HEK293 (cell line): ENCODE measurements around the gene WASF2.
A peak's percentile ranks its signal among the peaks of the same experiment; 100 is the strongest.

Experiments
- CTCF ChIA-PET: fragments of 350-600 bp; formaldehyde crosslinking; extraction: SDS; loops from one replicate; lab custom pipeline; 2021; ENCODE audit warnings: antibody characterized with exemption; lab: Yijun Ruan, JAX
- POLR2A ChIA-PET: fragments of 300-600 bp; formaldehyde crosslinking; extraction: SDS; loops from one replicate; lab custom pipeline; 2020; ENCODE audit warnings: antibody characterized with exemption, inconsistent platforms; lab: Yijun Ruan, JAX
- H3K27ac ChIP-seq: fragments of 200-500 bp; sonication (Bioruptor generic); 2 replicates; pipeline ENCODE4 v1.5.1; 2014; ENCODE audit warnings: low read depth, low read length, control low read depth, inconsistent platforms; ENCODE audit errors: extremely low read depth
- H3K36me3 ChIP-seq, 2 experiments: fragments of 200-500 bp in 1 of 2; sonication (Bioruptor generic) in 1 of 2; 1 replicate in 1 of 2; 2 replicates in 1 of 2; pipeline ENCODE4 v1.5.1; 2014 to 2017; ENCODE audit warnings: inconsistent platforms in 2 of 2, low read length in 2 of 2; ENCODE audit not compliant: control insufficient read depth in 2 of 2, insufficient read depth in 1 of 2
- H3K4me1 ChIP-seq: fragments of 200-500 bp; sonication (Bioruptor generic); 2 replicates; pipeline ENCODE4 v1.5.1; 2014; ENCODE audit warnings: mild to moderate bottlenecking, low read length, inconsistent platforms; ENCODE audit not compliant: control insufficient read depth, insufficient read depth
- H3K4me3 ChIP-seq: 2 replicates; pipeline ENCODE4 v1.5.1; 2011; ENCODE audit warnings: low read depth, mild to moderate bottlenecking, control low read depth, low read length, moderate library complexity
- H3K9me3 ChIP-seq: fragments of 200-500 bp; sonication (Bioruptor generic); 2 replicates; pipeline ENCODE4 v1.5.1; 2014; ENCODE audit warnings: low read depth, low read length, inconsistent platforms; ENCODE audit not compliant: control insufficient read depth, insufficient read depth
- GFI1B ChIP-seq: fragments of 450-650 bp; formaldehyde crosslinking; IDR thresholded peaks from 2 replicates; pipeline ENCODE4 v1.5.1; 2016; ENCODE audit warnings: missing biosample characterization, missing genetic modification characterization
- PRDM1 ChIP-seq: fragments of 450-650 bp; formaldehyde crosslinking; IDR thresholded peaks from 2 replicates; pipeline ENCODE4; 2016; ENCODE audit warnings: missing biosample characterization, missing genetic modification characterization
- SCRT2 ChIP-seq: fragments of 450-650 bp; formaldehyde crosslinking; IDR thresholded peaks from 2 replicates; pipeline ENCODE4 v1.5.1; 2016; ENCODE audit warnings: missing biosample characterization, missing genetic modification characterization
- ZFHX2 ChIP-seq: fragments of 450-650 bp; formaldehyde crosslinking; conservative IDR thresholded peaks from 2 replicates; pipeline ENCODE4 v1.5.1; 2016; ENCODE audit warnings: missing biosample characterization, missing genetic modification characterization
- ZNF121 ChIP-seq: fragments of 450-650 bp; formaldehyde crosslinking; IDR thresholded peaks from 2 replicates; pipeline ENCODE4 v1.5.1; 2016; ENCODE audit warnings: missing biosample characterization, missing genetic modification characterization
- ZNF157 ChIP-seq: fragments of 450-650 bp; formaldehyde crosslinking; IDR thresholded peaks from 2 replicates; pipeline ENCODE4 v1.5.1; 2016; ENCODE audit warnings: missing biosample characterization, missing genetic modification characterization
- ZNF2 ChIP-seq: fragments of 450-650 bp; formaldehyde crosslinking; IDR thresholded peaks from 2 replicates; pipeline ENCODE4 v1.5.1; 2016; ENCODE audit warnings: missing biosample characterization, missing genetic modification characterization
- ZNF394 ChIP-seq: fragments of 450-650 bp; formaldehyde crosslinking; IDR thresholded peaks from 2 replicates; pipeline ENCODE4 v1.5.1; 2016; ENCODE audit warnings: missing biosample characterization, missing genetic modification characterization, mild to moderate bottlenecking, moderate library complexity, borderline replicate concordance
- ZNF600 ChIP-seq: fragments of 450-650 bp; formaldehyde crosslinking; IDR thresholded peaks from 2 replicates; pipeline ENCODE4 v1.5.1; 2016; ENCODE audit warnings: missing biosample characterization, missing genetic modification characterization
- ZNF654 ChIP-seq: fragments of 450-650 bp; formaldehyde crosslinking; IDR thresholded peaks from 2 replicates; pipeline ENCODE4 v1.5.1; 2016; ENCODE audit warnings: low read depth, missing biosample characterization, missing genetic modification characterization
- ZSCAN30 ChIP-seq: fragments of 450-650 bp; IDR thresholded peaks from 2 replicates; pipeline ENCODE4 v1.5.1; 2018; ENCODE audit warnings: missing biosample characterization, mild to moderate bottlenecking, missing genetic modification characterization, moderate library complexity
- TF ChIP-seq, protein P1 (sequence below): fragments of 450-650 bp; formaldehyde crosslinking; IDR thresholded peaks from 2 replicates; pipeline ENCODE4 v1.5.1; 2017; ENCODE audit warnings: missing biosample characterization, missing genetic modification characterization
- TF ChIP-seq, protein P2 (sequence below): fragments of 450-650 bp; formaldehyde crosslinking; IDR thresholded peaks from 2 replicates; pipeline ENCODE4 v1.5.1; 2016; ENCODE audit warnings: missing biosample characterization, missing genetic modification characterization
- TF ChIP-seq, protein P3 (sequence below): fragments of 450-650 bp; formaldehyde crosslinking; IDR thresholded peaks from 2 replicates; pipeline ENCODE4 v1.5.1; 2016; ENCODE audit warnings: missing biosample characterization, missing genetic modification characterization

WASF2 gene

DNA sequence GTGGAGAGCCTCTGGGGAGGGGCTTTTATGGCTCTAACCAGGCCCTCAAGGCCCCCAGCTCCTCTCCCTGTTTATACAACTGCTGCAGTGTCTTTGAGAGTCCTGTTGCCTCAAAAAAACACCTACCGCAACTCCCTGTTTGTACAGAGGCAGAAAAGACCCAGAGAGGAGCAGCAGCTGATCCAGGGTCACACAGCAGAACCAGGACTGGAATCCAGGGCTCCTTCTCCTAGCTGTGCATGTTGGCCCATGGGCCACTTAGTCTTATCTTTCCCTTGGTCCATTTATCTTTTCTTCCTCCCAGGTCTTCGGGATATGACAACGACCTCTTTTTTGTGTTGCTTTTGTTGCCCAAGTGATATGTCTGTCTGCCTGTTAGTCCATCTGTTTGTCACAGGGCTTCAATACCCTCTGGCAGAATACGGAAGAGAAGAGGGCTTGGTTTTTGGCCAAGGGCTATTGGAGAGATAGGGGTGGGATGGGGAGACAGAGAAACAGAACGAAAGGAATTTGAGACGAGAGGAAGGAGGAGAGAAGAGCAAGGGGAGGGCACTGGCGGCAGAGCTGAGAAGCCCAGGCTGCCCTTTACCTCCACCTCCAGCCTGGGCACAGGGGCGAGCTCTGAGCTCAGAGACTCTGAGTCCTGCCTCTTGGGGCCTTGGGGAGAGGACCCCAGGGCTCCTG, 33.5 kb upstream of the WASF2 start (continued):
- TF ChIP-seq, protein P1, sequence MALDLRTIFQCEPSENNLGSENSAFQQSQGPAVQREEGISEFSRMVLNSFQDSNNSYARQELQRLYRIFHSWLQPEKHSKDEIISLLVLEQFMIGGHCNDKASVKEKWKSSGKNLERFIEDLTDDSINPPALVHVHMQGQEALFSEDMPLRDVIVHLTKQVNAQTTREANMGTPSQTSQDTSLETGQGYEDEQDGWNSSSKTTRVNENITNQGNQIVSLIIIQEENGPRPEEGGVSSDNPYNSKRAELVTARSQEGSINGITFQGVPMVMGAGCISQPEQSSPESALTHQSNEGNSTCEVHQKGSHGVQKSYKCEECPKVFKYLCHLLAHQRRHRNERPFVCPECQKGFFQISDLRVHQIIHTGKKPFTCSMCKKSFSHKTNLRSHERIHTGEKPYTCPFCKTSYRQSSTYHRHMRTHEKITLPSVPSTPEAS (tag by site-specific recombination) = no peak

DNA sequence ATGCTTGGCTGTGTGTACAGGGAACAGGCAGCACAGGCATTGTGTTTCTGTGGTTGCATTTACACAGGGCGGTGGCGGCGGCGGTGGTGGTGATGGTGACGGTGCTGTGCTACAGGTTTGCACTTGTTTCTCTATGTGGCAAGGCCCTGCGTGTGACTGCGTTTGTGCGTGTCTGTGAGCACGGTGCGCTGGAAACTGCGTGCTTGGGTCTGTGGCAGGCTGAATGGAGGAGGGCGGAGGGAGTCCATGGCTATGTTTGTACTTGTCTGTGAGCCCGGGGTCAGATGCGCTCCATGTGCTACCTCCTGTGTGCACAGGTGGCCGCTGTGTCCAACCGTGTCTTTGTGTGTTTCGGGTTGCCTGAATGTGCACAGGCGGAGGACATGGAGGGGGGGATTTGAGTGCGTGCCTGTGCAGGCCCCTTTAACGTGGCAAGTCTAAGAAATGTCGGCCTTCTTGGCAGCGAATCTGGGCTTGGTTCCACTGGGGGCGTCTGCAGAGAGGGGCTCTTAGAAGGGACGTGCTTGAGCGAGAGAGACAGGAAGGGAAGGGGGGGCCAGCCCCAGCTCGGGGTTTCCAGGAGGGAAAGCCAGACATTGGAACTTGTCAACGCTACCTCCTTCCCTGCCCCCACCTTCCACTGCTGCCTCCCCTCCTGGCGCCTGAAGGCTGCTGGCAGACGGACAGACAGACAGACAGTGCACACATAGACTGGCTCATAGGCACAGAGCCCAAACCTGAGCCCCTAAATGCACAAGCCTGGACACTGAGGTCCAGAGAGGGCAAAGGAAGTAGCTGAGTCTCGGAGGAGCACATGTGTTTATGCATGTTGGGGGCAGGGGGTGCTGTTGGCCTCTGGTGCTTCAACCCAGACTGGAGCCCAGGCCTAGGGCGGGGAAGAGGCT, 32.7 kb upstream of the WASF2 start:
- H3K9me3 ChIP-seq = no peaks in the 10 kb centered on the region
- H3K4me1 ChIP-seq = peaks cover 6% of the 10 kb centered on the region; the same call in 1 of the 2 replicates
- CTCF ChIA-PET = interaction anchor here (1.0 to 1.2 kb wide), 5 partner anchors 13 to 107 kb away, joined by 3 to 5 read pairs (median 3); partner anchors contain the start of gene AHDC1
- POLR2A ChIA-PET = interaction anchor here (0.8 to 1.2 kb wide), 2 partner anchors 32 to 82 kb away, joined by 3 read pairs; partner anchors contain the start of gene AHDC1
- no peak for TF ChIP-seq PRDM1 (tag by site-specific recombination)
- 0 out of 2 replicates have a peak, but pooled peaks have one; percentile 18 for TF ChIP-seq ZNF394
- TF ChIP-seq ZNF2 (tag by site-specific recombination) = 0 out of 2 replicates have a peak, but pooled peaks have one; percentile 29
- TF ChIP-seq ZSCAN30 (tag by site-specific recombination) = 0 out of 2 replicates have a peak, but pooled peaks have one; percentile 25
- TF ChIP-seq SCRT2 (tag by site-specific recombination) = peak; percentile 11; the same call in 1 of the 2 replicates
- no peak overlapping the region for H3K4me3 ChIP-seq
- no peaks in the 10 kb centered on the region for H3K36me3 ChIP-seq
- no peak overlapping the region for H3K27ac ChIP-seq

DNA sequence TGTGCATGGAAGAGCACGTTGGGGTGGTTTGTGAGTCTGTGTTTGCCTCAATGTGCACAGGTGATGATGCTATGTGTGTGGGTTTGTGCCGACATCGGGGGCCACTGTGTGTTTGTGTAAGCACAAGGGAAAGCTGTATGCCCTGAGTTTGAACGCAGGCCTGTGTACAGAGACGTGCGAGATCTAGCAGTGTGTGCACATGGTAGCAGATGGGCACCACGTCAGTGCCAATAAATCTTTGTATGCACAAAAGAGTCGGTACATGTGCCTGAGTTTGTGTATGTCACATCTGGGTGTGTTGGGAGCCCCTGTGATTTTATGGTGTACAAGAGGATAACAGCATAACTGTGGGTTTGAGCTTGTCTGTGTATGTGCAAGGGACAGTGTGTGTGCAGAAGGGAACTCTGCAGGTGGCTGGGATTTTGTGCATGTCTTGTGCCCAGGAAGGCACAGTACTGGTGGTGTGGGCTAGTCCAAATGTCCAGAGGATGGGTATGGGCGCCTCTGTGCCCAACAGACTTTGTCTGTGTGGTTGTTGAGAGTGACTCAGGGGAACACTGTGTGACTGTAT, 32.0 kb upstream of the WASF2 start:
- TF ChIP-seq, protein P2, sequence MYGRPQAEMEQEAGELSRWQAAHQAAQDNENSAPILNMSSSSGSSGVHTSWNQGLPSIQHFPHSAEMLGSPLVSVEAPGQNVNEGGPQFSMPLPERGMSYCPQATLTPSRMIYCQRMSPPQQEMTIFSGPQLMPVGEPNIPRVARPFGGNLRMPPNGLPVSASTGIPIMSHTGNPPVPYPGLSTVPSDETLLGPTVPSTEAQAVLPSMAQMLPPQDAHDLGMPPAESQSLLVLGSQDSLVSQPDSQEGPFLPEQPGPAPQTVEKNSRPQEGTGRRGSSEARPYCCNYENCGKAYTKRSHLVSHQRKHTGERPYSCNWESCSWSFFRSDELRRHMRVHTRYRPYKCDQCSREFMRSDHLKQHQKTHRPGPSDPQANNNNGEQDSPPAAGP (tag by site-specific recombination) = 0 out of 2 replicates have a peak, but pooled peaks have one; percentile 31
- no peak for TF ChIP-seq ZNF600 (tag by site-specific recombination)
- TF ChIP-seq, all 188 proteins: peak for 1
- ChIA-PET POLR2A (no interaction called here), CTCF (interaction anchor here (0.5 to 1.2 kb wide), 2 partner anchors 35 to 45 kb away, joined by 3 to 4 read pairs; no protein-coding TSS in a partner anchor)

DNA sequence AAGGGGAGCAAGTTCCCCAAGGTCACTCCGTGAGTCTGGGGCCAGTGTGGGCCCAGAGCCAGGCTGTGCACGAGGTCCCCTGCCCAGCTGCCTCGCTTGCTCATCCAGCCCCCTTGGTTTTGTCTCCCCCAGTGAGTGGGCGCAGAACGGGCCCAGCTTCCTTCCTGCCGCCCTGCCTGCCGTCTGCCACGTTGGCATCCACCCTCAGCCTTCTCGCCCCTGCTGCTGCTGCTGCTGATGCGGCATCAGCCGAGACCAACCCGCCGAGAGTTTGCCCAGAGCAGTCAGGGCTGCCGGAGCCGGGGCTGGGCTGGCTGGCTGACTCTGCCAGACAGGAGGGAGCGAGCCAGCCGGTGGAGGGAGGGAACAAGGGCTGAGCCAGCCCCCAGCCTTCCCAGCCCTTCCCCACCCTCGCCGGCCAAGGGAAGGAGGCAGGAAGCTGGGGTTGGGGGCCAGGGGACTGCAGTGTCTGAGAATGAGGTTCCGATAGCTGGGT, 31.4 kb upstream of the WASF2 start:
- no peak overlapping the region for H3K27ac ChIP-seq
- TF ChIP-seq ZFHX2 (0 out of 2 replicates have a peak, but pooled peaks have one; percentile 8), GFI1B (tag by site-specific recombination) (no peak), ZNF157 (tag by site-specific recombination) (no peak), ZNF654 (tag by site-specific recombination) (no peak), ZNF121 (tag by site-specific recombination) (no peak), ZNF394 (no peak)
- TF ChIP-seq, protein P3, sequence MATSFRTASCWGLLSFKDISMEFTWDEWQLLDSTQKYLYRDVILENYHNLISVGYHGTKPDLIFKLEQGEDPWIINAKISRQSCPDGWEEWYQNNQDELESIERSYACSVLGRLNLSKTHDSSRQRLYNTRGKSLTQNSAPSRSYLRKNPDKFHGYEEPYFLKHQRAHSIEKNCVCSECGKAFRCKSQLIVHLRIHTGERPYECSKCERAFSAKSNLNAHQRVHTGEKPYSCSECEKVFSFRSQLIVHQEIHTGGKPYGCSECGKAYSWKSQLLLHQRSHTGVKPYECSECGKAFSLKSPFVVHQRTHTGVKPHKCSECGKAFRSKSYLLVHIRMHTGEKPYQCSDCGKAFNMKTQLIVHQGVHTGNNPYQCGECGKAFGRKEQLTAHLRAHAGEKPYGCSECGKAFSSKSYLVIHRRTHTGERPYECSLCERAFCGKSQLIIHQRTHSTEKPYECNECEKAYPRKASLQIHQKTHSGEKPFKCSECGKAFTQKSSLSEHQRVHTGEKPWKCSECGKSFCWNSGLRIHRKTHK (tag by site-specific recombination) = no peak
- no peaks in the 10 kb centered on the region for H3K36me3 ChIP-seq
- no peak overlapping the region for H3K4me3 ChIP-seq
- POLR2A ChIA-PET = no interaction called here
- no peaks in the 10 kb centered on the region for H3K9me3 ChIP-seq
- H3K4me1 ChIP-seq = no peaks in the 10 kb centered on the region
- CTCF ChIA-PET = interaction anchor here (0.5 to 1.5 kb wide), 3 partner anchors 15 to 45 kb away, joined by 3 to 5 read pairs (median 4); no protein-coding TSS in a partner anchor

More for the DNA sequence above, 32.0 kb upstream of the WASF2 start:
- Histone ChIP-seq H3K27ac (no peak overlapping the region), H3K4me1 (peaks cover under 1% of the 10 kb centered on the region; the same call in 1 of the 2 replicates), H3K4me3 (no peak overlapping the region), H3K36me3 (no peaks in the 10 kb centered on the region), H3K9me3 (no peaks in the 10 kb centered on the region)
